Panc1 (cell line): ENCODE measurements around the gene CIB4. TPM values are rescaled to one million over a fixed set of nuclear protein-coding genes. Genes with fewer than 3 reads are reported as not detected.

Experiments
- ATAC-seq: fragments of 200-7000 bp; cut with Tn5 transposase; 2 replicates; pipeline ENCODE4 v1.9.1; 2020; ENCODE audit warnings: mild to moderate bottlenecking, moderate library complexity
- BruUV-seq: library from RNA; stranded (reverse); fragments of 400-500 nt; replicated peaks from 2 replicates; lab custom pipeline; 2021; lab: Mats Ljungman, UMichigan
- CTCF ChIA-PET: fragments of 300-600 bp; sonication (Branson Sonifier 250); formaldehyde crosslinking; loops from one replicate; lab custom pipeline; 2022; ENCODE audit warnings: antibody characterized with exemption; lab: Charles Lee
- POLR2A ChIA-PET: fragments of 300-600 bp; sonication (Branson Sonifier 250); formaldehyde crosslinking; loops from one replicate; lab custom pipeline; 2022; ENCODE audit warnings: antibody characterized with exemption; lab: Charles Lee
- DNase-seq: peaks from one replicate; pipeline ENCODE4 v3.0.0-alpha.2; 2010; ENCODE audit warnings: low read depth, low spot score
- H3K27ac ChIP-seq: 2 replicates; pipeline ENCODE4 v1.5.1; 2011; ENCODE audit warnings: mild to moderate bottlenecking, low read length, inconsistent platforms
- H3K27me3 ChIP-seq: fragments of 200-500 bp; sonication (Bioruptor generic); 2 replicates; pipeline ENCODE4 v1.6.0; 2014; ENCODE audit warnings: low read length, inconsistent platforms; ENCODE audit not compliant: control insufficient read depth, insufficient read depth
- H3K36me3 ChIP-seq: fragments of 200-500 bp; sonication (Bioruptor generic); 2 replicates; pipeline ENCODE4 v1.5.1; 2014; ENCODE audit warnings: inconsistent platforms, mild to moderate bottlenecking, low read length, moderate library complexity; ENCODE audit not compliant: control insufficient read depth, insufficient read depth
- H3K4me1 ChIP-seq: 2 replicates; pipeline ENCODE4 v1.5.1; 2011; ENCODE audit warnings: inconsistent platforms, mild to moderate bottlenecking, low read length, moderate library complexity; ENCODE audit not compliant: control insufficient read depth, insufficient read depth
- H3K4me3 ChIP-seq, 2 experiments: 2 replicates each; pipeline ENCODE4 v1.5.1; 2011 to 2012; ENCODE audit warnings: low read depth in 2 of 2, low read length in 2 of 2, mild to moderate bottlenecking in 2 of 2, inconsistent platforms in 1 of 2, moderate library complexity in 1 of 2
- H3K9me3 ChIP-seq: fragments of 200-500 bp; sonication (Bioruptor generic); 2 replicates; pipeline ENCODE4 v1.5.1; 2014; ENCODE audit warnings: low read depth, mild to moderate bottlenecking, inconsistent platforms, low read length, moderate library complexity; ENCODE audit not compliant: control insufficient read depth, insufficient read depth
- CTCF ChIP-seq: fragments of 450-650 bp; IDR thresholded peaks from 2 replicates; pipeline ENCODE4 v1.5.1; 2017; ENCODE audit warnings: mild to moderate bottlenecking
- POLR2AphosphoS5 ChIP-seq: IDR thresholded peaks from 2 replicates; pipeline ENCODE4 v1.6.1; 2012; ENCODE audit warnings: mild to moderate bottlenecking, low read depth, low read length, moderate library complexity
- REST ChIP-seq, 2 experiments: IDR thresholded peaks; 2 replicates each; pipeline ENCODE4 v1.6.1; 2011 to 2012; ENCODE audit warnings: low read depth in 2 of 2, control low read depth in 1 of 2, low read length in 1 of 2, mild to moderate bottlenecking in 1 of 2, moderate library complexity in 1 of 2; ENCODE audit not compliant: insufficient read depth in 1 of 2
- SIN3A ChIP-seq: IDR thresholded peaks from 2 replicates; pipeline ENCODE4 v1.6.1; 2012; ENCODE audit warnings: low read depth, mild to moderate bottlenecking, low read length, moderate library complexity, borderline replicate concordance; ENCODE audit not compliant: insufficient read depth
- TCF7L2 ChIP-seq: IDR thresholded peaks from 2 replicates; pipeline ENCODE4 v1.6.1; 2011; ENCODE audit warnings: mild to moderate bottlenecking, low read depth, low read length, inconsistent platforms
- in situ Hi-C: cut with HindIII; loops from 2 replicates; pipeline ENCODE4 v1.10.0; 2016; ENCODE audit warnings: low sequenced_read_pairs, low pct_unique_long_range_greater_than_20kb
- intact Hi-C: fragments of 100-400 bp; cut with micrococcal nuclease; formaldehyde crosslinking; loops from one replicate; pipeline ENCODE4 v1.10.0; 2022; ENCODE audit not compliant: unreplicated experiment
- total RNA-seq: library from RNA; stranded (reverse); gene quantifications from one replicate; pipeline ENCODE4 v1.2.1, GENCODE V29; 2021; ENCODE audit not compliant: unreplicated experiment

CIB4 gene
- total RNA-seq, 1 experiment from 2014 or later = 0.33 TPM

GRCh38 chr2:26579025-26579722 is 62.0 kb downstream of the CIB4 start:
- no peaks in the 10 kb centered on the region for H3K36me3 ChIP-seq
- no peak overlapping the region for H3K4me3 ChIP-seq
- in situ Hi-C loops (no loop called here), intact Hi-C loops (loop anchor here (5.0 to 10.0 kb wide), 2 partner anchors 107 to 174 kb away; partner anchors contain the start of gene DRC1)
- POLR2A ChIA-PET = no interaction called here
- no TSS peak for BruUV-seq
- peaks cover 2% of the 10 kb centered on the region for H3K27me3 ChIP-seq
- DNase-seq = no peak
- H3K4me1 ChIP-seq = no peaks in the 10 kb centered on the region; the same call in 1 of the 2 replicates
- no peaks in the 10 kb centered on the region for H3K9me3 ChIP-seq
- no peak overlapping the region for H3K27ac ChIP-seq
- no peak for ATAC-seq
- TF ChIP-seq POLR2AphosphoS5 (no peak), SIN3A (no peak), REST (IDR thresholded peaks at IDR 0.05; ENCODE audit: insufficient read depth in 1 of 2, low read depth in 2 of 2, low read length in 1 of 2) (no peak), CTCF (no peak), TCF7L2 (no peak)
- CTCF ChIA-PET = interaction anchor here (1.6 kb wide), 1 partner anchor 58 kb away, joined by 5 read pairs; no protein-coding TSS in a partner anchor

GRCh38 chr2:26578581-26578980 is 62.6 kb downstream of the CIB4 start:
- POLR2A ChIA-PET = no interaction called here
- no peaks in the 10 kb centered on the region for H3K9me3 ChIP-seq

More at GRCh38 chr2:26578581-26578980, 62.6 kb downstream of the CIB4 start:
- CTCF ChIA-PET = interaction anchor here (1.6 kb wide), 1 partner anchor 58 kb away, joined by 5 read pairs; no protein-coding TSS in a partner anchor
- Histone ChIP-seq H3K4me3 (no peak overlapping the region), H3K36me3 (no peaks in the 10 kb centered on the region), H3K27me3 (peaks cover 2% of the 10 kb centered on the region; the same call in 1 of the 2 replicates), H3K4me1 (no peaks in the 10 kb centered on the region; the same call in 1 of the 2 replicates), H3K27ac (no peak overlapping the region)
- BruUV-seq = no TSS peak
- TF ChIP-seq POLR2AphosphoS5 (no peak), SIN3A (no peak), CTCF (no peak), TCF7L2 (no peak), REST (IDR thresholded peaks at IDR 0.05; ENCODE audit: insufficient read depth in 1 of 2, low read depth in 2 of 2, low read length in 1 of 2) (no peak)
- DNase-seq (no peak), ATAC-seq (no peak)
- intact Hi-C loops = loop anchor here (5.0 to 10.0 kb wide), 2 partner anchors 106 to 174 kb away; partner anchors contain the start of gene DRC1
- in situ Hi-C loops = no loop called here
